Measurements from ENCODE around the gene SEC24B. TPM values are rescaled to one million over a fixed set of nuclear protein-coding genes. Genes with fewer than 3 reads are reported as not detected.

Gene SEC24B
- total RNA-seq, 4 donors from 2014 or later, result 20.4 to 38.5 (median 29.1) TPM

GRCh38 chr4:109472343-109472761 is 38.7 kb downstream of the SEC24B start:
- DNase-seq, result no peak
- Histone ChIP-seq H3K4me3 (no peak overlapping the region), H3K27ac (peak overlapping the region in 1 of 4 donors; percentile 13), H3K27me3 (no peaks in the 10 kb centered on the region), H3K36me3 (peaks cover 0 to 33% (median 0%) of the 10 kb centered on the region in 3 donors), H3K9me3 (no peaks in the 10 kb centered on the region), H3K4me1 (peaks cover 0 to 36% (median 11%) of the 10 kb centered on the region in 3 donors)
- TF ChIP-seq POLR2A (IDR thresholded peaks at IDR 0.05), result no peak
- TF ChIP-seq, protein P1, sequence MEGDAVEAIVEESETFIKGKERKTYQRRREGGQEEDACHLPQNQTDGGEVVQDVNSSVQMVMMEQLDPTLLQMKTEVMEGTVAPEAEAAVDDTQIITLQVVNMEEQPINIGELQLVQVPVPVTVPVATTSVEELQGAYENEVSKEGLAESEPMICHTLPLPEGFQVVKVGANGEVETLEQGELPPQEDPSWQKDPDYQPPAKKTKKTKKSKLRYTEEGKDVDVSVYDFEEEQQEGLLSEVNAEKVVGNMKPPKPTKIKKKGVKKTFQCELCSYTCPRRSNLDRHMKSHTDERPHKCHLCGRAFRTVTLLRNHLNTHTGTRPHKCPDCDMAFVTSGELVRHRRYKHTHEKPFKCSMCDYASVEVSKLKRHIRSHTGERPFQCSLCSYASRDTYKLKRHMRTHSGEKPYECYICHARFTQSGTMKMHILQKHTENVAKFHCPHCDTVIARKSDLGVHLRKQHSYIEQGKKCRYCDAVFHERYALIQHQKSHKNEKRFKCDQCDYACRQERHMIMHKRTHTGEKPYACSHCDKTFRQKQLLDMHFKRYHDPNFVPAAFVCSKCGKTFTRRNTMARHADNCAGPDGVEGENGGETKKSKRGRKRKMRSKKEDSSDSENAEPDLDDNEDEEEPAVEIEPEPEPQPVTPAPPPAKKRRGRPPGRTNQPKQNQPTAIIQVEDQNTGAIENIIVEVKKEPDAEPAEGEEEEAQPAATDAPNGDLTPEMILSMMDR (IDR thresholded peaks at IDR 0.05), result no peak
- WGBS, 2 donors, result 29 to 49% methylated on average over 3 of the region's 3 CpGs
- intact Hi-C loops (cut with DNase I), result no loop called here

GRCh38 chr4:109473824-109474223 is 40.2 kb downstream of the SEC24B start:
- intact Hi-C loops (cut with DNase I), result no loop called here
- Histone ChIP-seq H3K27me3 (no peaks in the 10 kb centered on the region), H3K36me3 (peaks cover 0 to 38% (median 0%) of the 10 kb centered on the region in 3 donors), H3K4me3 (no peak overlapping the region), H3K9me3 (no peaks in the 10 kb centered on the region), H3K27ac (no peak overlapping the region), H3K4me1 (peaks cover 0 to 42% (median 11%) of the 10 kb centered on the region in 3 donors)
- no peak for DNase-seq
- TF ChIP-seq POLR2A (IDR thresholded peaks at IDR 0.05), result no peak
- TF ChIP-seq, protein P1 (IDR thresholded peaks at IDR 0.05), result no peak
- WGBS, 2 donors, result 71% methylated on average over 1 of the region's 1 CpG

DNA sequence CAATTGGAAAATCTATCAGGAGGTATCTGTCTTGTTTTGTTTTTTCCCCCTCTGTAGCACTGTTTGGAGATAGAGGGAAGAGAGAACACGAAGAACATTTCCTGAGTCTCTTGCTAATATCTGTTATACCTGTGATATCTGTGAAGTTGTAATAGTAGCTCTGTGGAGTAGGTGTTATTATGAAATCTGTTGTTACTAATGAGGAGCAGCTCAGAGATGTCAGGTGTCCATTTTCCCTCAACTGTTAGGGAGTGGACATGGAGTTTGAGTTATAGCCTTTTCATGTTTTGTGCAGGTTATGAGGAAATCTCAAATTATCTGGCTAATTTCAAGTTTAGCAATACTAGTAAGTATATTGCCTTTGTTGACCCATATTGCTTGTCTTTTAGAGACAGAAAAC is 52.4 kb downstream of the SEC24B start:
- DNase-seq, result no peak
- 89 to 92% methylated on average over 1 of the region's 1 CpG for WGBS, 2 donors
- H3K27me3 ChIP-seq, result no peaks in the 10 kb centered on the region
- H3K27ac ChIP-seq, result no peak overlapping the region
- H3K36me3 ChIP-seq, result peaks cover 0 to 54% (median 0%) of the 10 kb centered on the region in 3 donors
- no peak overlapping the region for H3K4me3 ChIP-seq
- TF ChIP-seq, protein P1 (IDR thresholded peaks at IDR 0.05), result no peak
- TF ChIP-seq POLR2A (IDR thresholded peaks at IDR 0.05), result no peak
- intact Hi-C loops (cut with DNase I), result no loop called here
- no peaks in the 10 kb centered on the region for H3K4me1 ChIP-seq
- H3K9me3 ChIP-seq, result no peaks in the 10 kb centered on the region

DNA sequence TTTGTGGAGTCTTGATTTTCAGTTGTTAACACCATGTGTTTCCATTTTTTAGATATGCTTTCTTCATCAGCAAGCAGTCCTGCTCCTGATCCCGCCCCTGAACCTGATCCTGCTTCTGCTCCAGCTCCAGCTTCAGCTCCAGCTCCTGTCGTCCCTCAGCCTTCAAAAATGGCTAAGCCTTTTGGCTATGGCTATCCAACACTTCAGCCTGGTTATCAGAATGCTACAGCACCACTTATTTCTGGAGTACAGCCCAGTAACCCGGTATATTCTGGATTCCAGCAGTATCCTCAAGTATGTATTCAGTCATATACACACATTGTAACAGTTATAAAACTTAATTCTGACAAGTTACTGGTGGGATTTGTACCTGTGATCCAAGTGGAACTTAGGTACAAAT is 60.9 kb downstream of the SEC24B start:
- Histone ChIP-seq H3K9me3 (no peaks in the 10 kb centered on the region), H3K4me3 (no peak overlapping the region), H3K4me1 (no peaks in the 10 kb centered on the region), H3K27ac (no peak overlapping the region), H3K36me3 (peaks cover 7 to 80% (median 14%) of the 10 kb centered on the region in 3 donors), H3K27me3 (no peaks in the 10 kb centered on the region)
- no peak for DNase-seq
- intact Hi-C loops (cut with DNase I), result no loop called here
- WGBS, 2 donors, result 83 to 91% methylated on average over 3 of the region's 3 CpGs
- TF ChIP-seq POLR2A (IDR thresholded peaks at IDR 0.05), result no peak
- TF ChIP-seq, protein P1 (IDR thresholded peaks at IDR 0.05), result no peak

DNA sequence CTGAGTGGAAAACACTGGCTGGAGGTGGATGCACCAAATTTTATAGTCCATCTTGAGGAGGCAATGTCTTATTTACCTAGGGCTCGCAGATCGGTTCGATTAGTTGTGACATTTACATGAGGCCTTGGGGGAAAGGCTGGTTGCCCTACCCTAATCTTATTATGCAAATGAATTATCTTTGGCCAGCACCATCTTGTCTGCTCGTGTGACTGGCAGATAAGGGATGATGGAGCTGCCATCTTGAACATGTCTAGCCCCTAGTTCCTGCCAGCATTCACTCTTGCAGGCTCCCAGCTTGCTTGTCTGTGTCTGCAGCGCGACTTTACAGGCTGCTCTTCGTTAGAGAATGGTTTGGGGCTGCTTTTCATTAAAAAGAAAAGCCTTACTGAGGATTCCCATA is 61.9 kb downstream of the SEC24B start:
- intact Hi-C loops (cut with DNase I), result no loop called here
- TF ChIP-seq POLR2A (IDR thresholded peaks at IDR 0.05), result no peak
- TF ChIP-seq, protein P1 (IDR thresholded peaks at IDR 0.05), result no peak
- no peaks in the 10 kb centered on the region for H3K9me3 ChIP-seq
- no peak overlapping the region for H3K27ac ChIP-seq
- DNase-seq, result no peak
- no peak overlapping the region for H3K4me3 ChIP-seq
- WGBS, 2 donors, result 91 to 96% methylated on average over 7 of the region's 7 CpGs
- peaks cover 7 to 89% (median 17%) of the 10 kb centered on the region in 3 donors for H3K36me3 ChIP-seq
- H3K4me1 ChIP-seq, result no peaks in the 10 kb centered on the region
- H3K27me3 ChIP-seq, result no peaks in the 10 kb centered on the region

Data from esophagus squamous epithelium (tissue), 5 donors.